GM23248 (cell line): ENCODE results near the gene RNF224.

ENCODE experiments used
- EZH2 ChIP-seq: fragments of 200-600 bp; sonication (generic); IDR thresholded peaks from 2 replicates; pipeline ENCODE4 v1.6.1; 2018; ENCODE audit warnings: antibody characterized with exemption, mild to moderate bottlenecking; ENCODE audit not compliant: insufficient read depth, poor library complexity, severe bottlenecking
- EZH2phosphoT487 ChIP-seq: fragments of 200-600 bp; sonication (generic); IDR thresholded peaks from 2 replicates; pipeline ENCODE4 v1.6.1; 2018; ENCODE audit warnings: antibody characterized with exemption, moderate library complexity, mild to moderate bottlenecking, low read depth; ENCODE audit not compliant: insufficient read depth

DNA sequence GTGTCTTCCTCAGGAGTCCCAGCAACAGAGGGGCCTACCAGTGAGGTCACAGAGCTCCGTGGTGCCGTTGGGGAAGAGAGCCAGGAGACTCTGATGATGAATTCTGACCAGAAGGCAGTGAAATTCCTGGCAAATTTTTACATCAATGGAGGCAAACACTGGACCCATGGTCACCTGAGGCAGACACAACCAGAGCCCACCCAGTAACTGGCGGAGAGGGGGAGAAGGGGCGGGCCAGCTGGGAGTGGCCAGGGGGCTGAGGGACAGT, 23.8 kb downstream of the RNF224 start, which contains the start of gene STPG3:
- no peak for TF ChIP-seq EZH2
- no peak for TF ChIP-seq EZH2phosphoT487
